ENCODE data around the gene LRRC36.
A peak's percentile ranks its signal among the peaks of the same experiment; 100 is the strongest.

The LRRC36 gene

GRCh38 chr16:67388591-67388990 lies 62.0 kb downstream of the LRRC36 start:
- H3K4me3 ChIP-seq (ENCODE audit: low read depth, low read length) = no peak overlapping the region

GRCh38 chr16:67389911-67390815 lies 63.5 kb downstream of the LRRC36 start:
- no peak overlapping the region for H3K4me3 ChIP-seq (ENCODE audit: low read depth, low read length)

GRCh38 chr16:67390816-67391423 lies 64.3 kb downstream of the LRRC36 start:
- H3K4me3 ChIP-seq (ENCODE audit: low read depth, low read length) = no peak overlapping the region

GRCh38 chr16:67391424-67392300 lies 65.0 kb downstream of the LRRC36 start:
- no peak overlapping the region for H3K4me3 ChIP-seq (ENCODE audit: low read depth, low read length)

GRCh38 chr16:67392301-67393059 lies 65.9 kb downstream of the LRRC36 start:
- H3K4me3 ChIP-seq (ENCODE audit: low read depth, low read length) = no peak overlapping the region

GRCh38 chr16:67393111-67393787 lies 66.6 kb downstream of the LRRC36 start, which contains the start of gene TPPP3:
TPPP3 (minus strand) TSS chr16:67393498; CDS start chr16:67391111, 2,387 bp downstream.
- peak within 1 kb of the TSS; percentile 30 for H3K4me3 ChIP-seq (ENCODE audit: low read depth, low read length)

GRCh38 chr16:67393788-67394154 lies 67.2 kb downstream of the LRRC36 start:
- peak overlapping the region; percentile 30 for H3K4me3 ChIP-seq (ENCODE audit: low read depth, low read length)

- no peak overlapping the region for H3K4me3 ChIP-seq (ENCODE audit: low read depth, low read length)
Observed at GRCh38 chr16:67394155-67395104, 67.8 kb downstream of the LRRC36 start.

GRCh38 chr16:67395105-67395457 lies 68.5 kb downstream of the LRRC36 start:
- no peak overlapping the region for H3K4me3 ChIP-seq (ENCODE audit: low read depth, low read length)

GRCh38 chr16:67395458-67396158 lies 69.0 kb downstream of the LRRC36 start:
- H3K4me3 ChIP-seq (ENCODE audit: low read depth, low read length) = no peak overlapping the region

- H3K4me3 ChIP-seq (ENCODE audit: low read depth, low read length) = no peak overlapping the region
Observed at GRCh38 chr16:67396159-67397035, 69.8 kb downstream of the LRRC36 start.

GRCh38 chr16:67397036-67397801 lies 70.6 kb downstream of the LRRC36 start:
- no peak overlapping the region for H3K4me3 ChIP-seq (ENCODE audit: low read depth, low read length)

- no peak overlapping the region for H3K4me3 ChIP-seq (ENCODE audit: low read depth, low read length)
Observed at GRCh38 chr16:67397812-67398545, 71.4 kb downstream of the LRRC36 start.

- no peak overlapping the region for H3K4me3 ChIP-seq (ENCODE audit: low read depth, low read length)
Observed at GRCh38 chr16:67398546-67399217, 72.1 kb downstream of the LRRC36 start.

GRCh38 chr16:67399218-67399733 lies 72.7 kb downstream of the LRRC36 start:
- no peak overlapping the region for H3K4me3 ChIP-seq (ENCODE audit: low read depth, low read length)

Measured in iPS-11a (cell line).